Karpas-422 (cell line): ENCODE data around the gene ROBO1. TPM values are rescaled to one million over a fixed set of nuclear protein-coding genes. Genes with fewer than 3 reads are reported as not detected.
"Not testable (repeated sequence)": the region's sequence is repeated elsewhere in the genome, so short reads cannot be mapped to it uniquely, and the experiment has no call there.

Experiments
- DNase-seq: peaks from one replicate; pipeline ENCODE4 v3.0.0-alpha.2; 2015
- H2AFZ ChIP-seq: fragments of 200-600 bp; sonication (generic); 2 replicates; pipeline ENCODE4 v1.6.1; 2014; ENCODE audit warnings: antibody characterized with exemption, low read length, mixed read lengths
- H3K27ac ChIP-seq: fragments of 200-600 bp; sonication (generic); 2 replicates; pipeline ENCODE4 v1.5.1; 2014; ENCODE audit warnings: mild to moderate bottlenecking, low read length, moderate library complexity
- H3K27me3 ChIP-seq: fragments of 200-600 bp; sonication (generic); 2 replicates; pipeline ENCODE4 v1.6.1; 2014; ENCODE audit warnings: low read length, mixed read lengths
- H3K36me3 ChIP-seq: fragments of 200-600 bp; sonication (generic); 2 replicates; pipeline ENCODE4 v1.6.1; 2014; ENCODE audit warnings: low read length, mixed read lengths; ENCODE audit not compliant: insufficient read depth
- H3K4me1 ChIP-seq: fragments of 200-600 bp; sonication (generic); 2 replicates; pipeline ENCODE4 v1.6.1; 2014; ENCODE audit warnings: mild to moderate bottlenecking, low read length, mixed read lengths
- H3K4me2 ChIP-seq: fragments of 200-600 bp; sonication (generic); 2 replicates; pipeline ENCODE4 v1.6.1; 2014; ENCODE audit warnings: low read length, low read depth, mild to moderate bottlenecking; ENCODE audit not compliant: poor library complexity, severe bottlenecking
- H3K4me3 ChIP-seq: fragments of 200-600 bp; sonication (generic); 2 replicates; pipeline ENCODE4 v1.5.1; 2014; ENCODE audit warnings: mild to moderate bottlenecking, antibody characterized with exemption, low read length, mixed read lengths
- H3K79me2 ChIP-seq: fragments of 200-600 bp; sonication (generic); 2 replicates; pipeline ENCODE4 v1.6.1; 2014; ENCODE audit warnings: mild to moderate bottlenecking, low read length, mixed read lengths
- H3K9ac ChIP-seq: fragments of 200-600 bp; sonication (generic); 2 replicates; pipeline ENCODE4 v1.6.0; 2014; ENCODE audit warnings: low read length
- H3K9me2 ChIP-seq: fragments of 200-600 bp; sonication (generic), shearing (Covaris generic); replicated peaks from 2 replicates; pipeline ENCODE4 v1.6.0; 2014; ENCODE audit warnings: mild to moderate bottlenecking, low read length, moderate library complexity; ENCODE audit not compliant: insufficient read depth
- H3K9me3 ChIP-seq: fragments of 300-700, 200-600 bp; sonication (generic); 2 replicates; pipeline ENCODE4 v1.6.1; 2014; ENCODE audit warnings: low read length, mixed read lengths
- H4K20me1 ChIP-seq: fragments of 200-600 bp; sonication (generic); 2 replicates; pipeline ENCODE4 v1.6.1; 2014; ENCODE audit warnings: mild to moderate bottlenecking, antibody characterized with exemption, low read length, low read depth; ENCODE audit not compliant: insufficient read depth
- total RNA-seq: library from RNA; depleted of rRNA; stranded (reverse); fragments of >200 nt; shearing (Covaris generic); gene quantifications from 2 replicates; pipeline ENCODE4 v1.2.3, GENCODE V29; 2014; ENCODE audit warnings: low replicate concordance

Gene ROBO1
- total RNA-seq, 1 experiment from 2014 or later, result not detected

DNA sequence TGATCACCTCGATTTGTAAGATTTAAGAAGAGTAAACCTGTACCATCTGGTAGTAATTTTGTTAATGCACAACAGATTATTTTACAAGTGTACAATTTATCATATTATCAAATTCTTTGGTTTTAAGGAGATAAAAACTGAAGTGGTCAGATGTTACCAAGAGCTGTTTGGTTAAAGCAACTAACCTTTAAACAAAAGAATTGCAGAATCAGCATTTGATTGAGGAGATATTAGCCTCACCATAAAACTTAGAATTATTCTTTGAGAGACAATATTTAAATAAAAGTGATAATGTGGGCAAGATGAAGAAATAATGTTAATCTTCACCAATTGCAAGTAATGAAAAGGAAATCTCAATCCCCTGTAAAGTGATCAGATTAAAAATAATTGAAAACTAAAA is 1034.9 kb downstream of the ROBO1 start:
- Histone ChIP-seq H3K9me3 (no peaks in the 10 kb centered on the region), H3K4me3 (no peak overlapping the region), H3K4me1 (no peaks in the 10 kb centered on the region), H3K27ac (no peak overlapping the region), H3K27me3 (no peaks in the 10 kb centered on the region), H3K4me2 (no peak overlapping the region), H4K20me1 (no peaks in the 10 kb centered on the region), H2AFZ (no peak overlapping the region), H3K9me2 (no peaks in the 10 kb centered on the region), H3K36me3 (no peaks in the 10 kb centered on the region), H3K9ac (no peak overlapping the region), H3K79me2 (no peaks in the 10 kb centered on the region)
- no peak for DNase-seq

DNA sequence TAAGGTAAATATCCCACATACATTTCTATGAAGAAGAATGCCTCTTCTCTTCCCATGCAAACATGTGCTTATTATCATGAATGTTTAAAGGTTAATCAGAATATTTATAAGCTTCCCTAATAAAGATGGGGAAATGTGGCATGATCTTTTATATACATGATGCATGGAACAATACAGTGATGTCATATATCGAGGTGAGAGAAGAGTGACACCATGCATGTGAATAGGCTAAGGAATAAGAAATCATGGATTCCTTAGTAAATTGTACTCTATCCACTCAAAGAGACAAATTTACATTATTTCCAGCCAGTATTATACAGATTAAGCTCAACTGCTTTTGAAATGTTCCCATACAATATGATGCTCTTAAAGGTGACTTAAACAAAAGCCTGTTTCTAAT is 1035.3 kb downstream of the ROBO1 start:
- H3K4me2 ChIP-seq, result no peak overlapping the region
- no peak overlapping the region for H2AFZ ChIP-seq
- H3K27me3 ChIP-seq, result no peaks in the 10 kb centered on the region

DNA sequence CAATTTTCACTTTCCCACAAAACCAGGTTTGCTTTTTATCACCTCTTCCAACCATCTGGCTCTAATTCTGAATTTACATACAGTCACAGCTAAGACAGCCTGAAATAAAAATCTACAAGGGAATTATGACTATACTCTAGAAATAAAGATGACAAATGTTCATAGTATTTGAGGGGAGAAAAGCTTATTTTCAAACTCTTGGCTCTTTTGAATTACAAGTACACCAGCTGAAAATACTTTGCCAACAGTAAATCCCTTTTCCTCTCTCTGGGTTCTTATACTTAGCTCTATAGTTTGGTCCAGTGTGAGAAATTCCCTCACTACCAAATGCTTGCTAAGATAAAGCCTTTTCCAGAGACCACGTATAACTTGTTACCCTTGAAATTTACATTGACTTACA is 1037.9 kb downstream of the ROBO1 start:
- no peak for DNase-seq
- no peaks in the 10 kb centered on the region for H3K79me2 ChIP-seq

More for the DNA sequence above, 1035.3 kb downstream of the ROBO1 start:
- H3K79me2 ChIP-seq, result no peaks in the 10 kb centered on the region
- H3K4me3 ChIP-seq, result no peak overlapping the region
- H3K9ac ChIP-seq, result no peak overlapping the region
- DNase-seq, result no peak
- H3K4me1 ChIP-seq, result no peaks in the 10 kb centered on the region
- H3K9me2 ChIP-seq, result no peaks in the 10 kb centered on the region
- no peaks in the 10 kb centered on the region for H3K9me3 ChIP-seq
- H3K36me3 ChIP-seq, result no peaks in the 10 kb centered on the region
- no peaks in the 10 kb centered on the region for H4K20me1 ChIP-seq
- H3K27ac ChIP-seq, result no peak overlapping the region

DNA sequence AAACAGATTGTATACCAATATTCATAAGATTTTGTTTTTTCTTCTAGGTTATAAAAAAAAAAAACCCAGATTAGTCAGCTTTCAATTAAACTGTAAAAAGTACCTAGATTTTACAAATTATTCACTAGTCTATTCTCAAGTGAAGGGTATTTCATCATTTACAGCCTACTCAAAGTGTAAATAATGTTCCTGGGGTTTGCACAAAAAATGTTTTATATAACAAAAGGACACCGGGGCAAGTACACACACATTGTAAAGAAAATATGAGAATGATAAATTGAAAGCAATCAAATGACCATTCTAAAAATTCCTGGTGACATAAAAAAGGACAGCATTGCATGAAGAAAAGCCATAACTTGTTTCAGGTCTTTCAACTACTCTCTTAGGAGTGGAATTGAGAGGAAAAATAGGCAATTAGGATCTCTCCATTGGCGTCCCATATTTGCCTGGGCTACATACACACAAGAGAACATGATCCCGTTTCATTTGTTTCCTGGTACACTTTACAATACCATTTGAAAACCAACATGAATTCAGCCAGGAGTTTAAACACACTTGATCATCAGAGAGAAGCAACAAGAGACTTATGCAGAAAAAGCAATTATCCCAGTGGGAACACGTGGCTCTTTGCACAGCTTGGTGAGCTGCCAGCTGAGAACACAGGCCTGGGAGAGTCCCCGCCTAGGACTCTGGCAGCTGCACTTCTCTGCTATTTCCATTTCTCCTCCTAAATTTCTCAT is 1039.2 kb downstream of the ROBO1 start:
- H3K79me2 ChIP-seq, result no peaks in the 10 kb centered on the region
- no peak overlapping the region for H3K9ac ChIP-seq
- H3K27ac ChIP-seq, result no peak overlapping the region
- no peaks in the 10 kb centered on the region for H3K4me1 ChIP-seq
- no peaks in the 10 kb centered on the region for H3K27me3 ChIP-seq
- no peak for DNase-seq
- no peaks in the 10 kb centered on the region for H4K20me1 ChIP-seq
- no peaks in the 10 kb centered on the region for H3K36me3 ChIP-seq
- H2AFZ ChIP-seq, result no peak overlapping the region
- H3K4me2 ChIP-seq, result no peak overlapping the region
- no peak overlapping the region for H3K4me3 ChIP-seq
- H3K9me2 ChIP-seq, result no peaks in the 10 kb centered on the region
- no peaks in the 10 kb centered on the region for H3K9me3 ChIP-seq

More for the DNA sequence above, 1037.9 kb downstream of the ROBO1 start:
- H3K27me3 ChIP-seq, result no peaks in the 10 kb centered on the region
- H3K9me2 ChIP-seq, result no peaks in the 10 kb centered on the region
- H3K4me3 ChIP-seq, result no peak overlapping the region
- H4K20me1 ChIP-seq, result no peaks in the 10 kb centered on the region
- H3K36me3 ChIP-seq, result no peaks in the 10 kb centered on the region
- H3K4me1 ChIP-seq, result no peaks in the 10 kb centered on the region
- H3K27ac ChIP-seq, result no peak overlapping the region
- no peaks in the 10 kb centered on the region for H3K9me3 ChIP-seq
- no peak overlapping the region for H2AFZ ChIP-seq
- H3K9ac ChIP-seq, result no peak overlapping the region
- H3K4me2 ChIP-seq, result no peak overlapping the region

DNA sequence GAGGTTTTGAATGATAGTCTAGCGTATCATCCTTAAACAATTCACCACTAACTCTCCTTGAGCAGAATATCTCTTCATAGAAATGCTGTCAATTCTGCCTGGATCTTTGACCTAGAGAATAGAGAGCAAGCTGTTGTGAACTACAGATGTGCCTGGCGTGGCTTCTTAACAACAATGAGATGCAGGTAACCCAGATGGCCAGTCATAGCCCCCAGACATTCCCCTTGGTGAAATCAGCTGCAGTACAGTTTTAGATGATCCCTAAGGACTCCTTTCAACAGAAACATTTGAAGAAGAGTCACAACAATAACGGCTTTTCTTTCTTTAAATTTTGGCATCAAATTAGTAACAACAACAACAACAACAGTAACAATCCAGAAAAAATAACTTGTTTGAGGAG is 1041.3 kb downstream of the ROBO1 start:
- Histone ChIP-seq H3K9me2 (no peaks in the 10 kb centered on the region), H3K4me3 (no peak overlapping the region), H2AFZ (no peak overlapping the region), H3K4me2 (no peak overlapping the region), H3K9me3 (no peaks in the 10 kb centered on the region), H3K36me3 (no peaks in the 10 kb centered on the region), H3K9ac (no peak overlapping the region), H3K27ac (no peak overlapping the region), H3K27me3 (no peaks in the 10 kb centered on the region), H3K4me1 (no peaks in the 10 kb centered on the region), H3K79me2 (no peaks in the 10 kb centered on the region), H4K20me1 (no peaks in the 10 kb centered on the region)
- no peak for DNase-seq

DNA sequence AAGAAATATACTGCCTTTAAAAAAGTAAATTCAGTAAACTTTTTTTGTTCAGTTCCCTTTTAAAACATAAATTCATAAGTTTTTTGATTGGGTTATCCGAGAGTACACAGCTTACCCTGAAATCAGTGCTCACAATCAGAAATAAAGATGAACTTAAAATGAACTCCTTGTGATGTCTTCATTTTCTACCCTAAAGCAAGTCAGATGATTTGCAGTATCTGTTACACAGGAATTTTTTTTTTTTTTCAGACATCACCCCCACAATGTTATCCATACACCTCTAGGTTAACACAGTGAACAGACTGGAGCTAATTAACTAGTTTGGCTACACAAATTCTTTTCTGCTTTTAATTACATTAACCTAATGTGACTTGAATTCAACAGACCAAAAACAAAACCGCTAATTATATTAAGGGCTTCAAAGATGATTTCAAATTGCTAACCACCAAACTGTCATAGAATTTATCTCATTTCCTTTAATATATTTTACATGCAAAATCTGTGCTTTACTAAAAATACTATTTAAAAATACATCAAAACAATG is 1042.0 kb downstream of the ROBO1 start:
- DNase-seq, result no peak
- no peaks in the 10 kb centered on the region for H3K9me2 ChIP-seq
- no peak overlapping the region for H3K9ac ChIP-seq
- H3K4me2 ChIP-seq, result no peak overlapping the region
- no peaks in the 10 kb centered on the region for H3K79me2 ChIP-seq
- H2AFZ ChIP-seq, result no peak overlapping the region
- H3K27ac ChIP-seq, result no peak overlapping the region
- H3K4me1 ChIP-seq, result no peaks in the 10 kb centered on the region
- H3K9me3 ChIP-seq, result no peaks in the 10 kb centered on the region
- H3K4me3 ChIP-seq, result no peak overlapping the region
- no peaks in the 10 kb centered on the region for H3K27me3 ChIP-seq
- H3K36me3 ChIP-seq, result no peaks in the 10 kb centered on the region
- no peaks in the 10 kb centered on the region for H4K20me1 ChIP-seq

DNA sequence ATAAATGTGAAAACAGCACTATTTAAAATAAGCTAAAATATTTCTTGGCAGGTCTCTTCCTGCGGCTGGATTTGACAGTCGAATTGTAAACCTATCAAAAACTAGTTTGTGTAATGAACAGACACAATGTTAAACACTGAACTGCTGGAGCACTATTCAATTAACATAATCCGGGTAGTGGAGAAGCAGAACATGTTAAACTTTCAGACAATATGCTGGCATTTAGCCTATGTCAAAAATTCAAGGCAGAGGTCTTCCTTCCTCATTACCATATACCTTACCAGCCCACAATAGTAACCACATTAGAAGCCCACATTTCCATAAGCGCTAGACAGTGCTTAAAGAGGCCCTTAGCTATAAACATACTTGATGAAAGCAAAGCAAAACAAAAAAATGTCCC is 1042.9 kb downstream of the ROBO1 start:
- no peak overlapping the region for H2AFZ ChIP-seq
- no peak overlapping the region for H3K27ac ChIP-seq
- DNase-seq, result no peak
- no peak overlapping the region for H3K4me3 ChIP-seq
- H3K79me2 ChIP-seq, result no peaks in the 10 kb centered on the region
- no peaks in the 10 kb centered on the region for H3K9me2 ChIP-seq
- H3K36me3 ChIP-seq, result no peaks in the 10 kb centered on the region
- no peaks in the 10 kb centered on the region for H3K9me3 ChIP-seq
- H3K4me1 ChIP-seq, result no peaks in the 10 kb centered on the region
- no peaks in the 10 kb centered on the region for H4K20me1 ChIP-seq
- no peaks in the 10 kb centered on the region for H3K27me3 ChIP-seq
- H3K4me2 ChIP-seq, result no peak overlapping the region
- no peak overlapping the region for H3K9ac ChIP-seq

DNA sequence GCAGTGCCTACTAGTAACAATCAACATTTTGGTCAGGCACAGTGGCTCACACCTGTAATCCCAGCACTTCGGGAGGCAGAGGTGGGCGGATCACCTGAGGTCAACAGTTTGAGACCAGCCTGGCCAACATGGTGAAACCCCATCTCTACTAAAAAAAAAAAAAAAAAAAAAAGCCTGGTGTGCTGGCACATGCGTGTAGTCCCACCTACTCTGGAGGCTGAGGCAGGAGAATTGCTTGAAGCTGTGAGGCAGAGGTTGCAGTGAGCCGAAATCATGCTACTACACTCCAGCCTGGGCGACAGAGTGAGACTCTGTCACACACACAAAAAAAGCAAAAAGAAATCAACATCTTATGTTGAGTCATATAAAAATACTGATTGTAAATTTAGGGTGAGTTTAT is 1043.4 kb downstream of the ROBO1 start:
- H3K27me3 ChIP-seq, H3K36me3 ChIP-seq, H4K20me1 ChIP-seq, H3K9ac ChIP-seq, DNase-seq, H2AFZ ChIP-seq, H3K9me2 ChIP-seq, H3K4me1 ChIP-seq, H3K9me3 ChIP-seq, H3K4me3 ChIP-seq, H3K79me2 ChIP-seq, H3K27ac ChIP-seq, H3K4me2 ChIP-seq: not testable (repeated sequence)
